GM04503 (cell line): ENCODE results near the gene NGRN.

ENCODE experiments used
- DNase-seq: peaks from one replicate; pipeline ENCODE4 v3.0.0-alpha.2; 2012; ENCODE audit warnings: low read depth

The NGRN gene

GRCh38 chr15:90318591-90318990 is 53.1 kb downstream of the NGRN start:
- no peak for DNase-seq

DNA sequence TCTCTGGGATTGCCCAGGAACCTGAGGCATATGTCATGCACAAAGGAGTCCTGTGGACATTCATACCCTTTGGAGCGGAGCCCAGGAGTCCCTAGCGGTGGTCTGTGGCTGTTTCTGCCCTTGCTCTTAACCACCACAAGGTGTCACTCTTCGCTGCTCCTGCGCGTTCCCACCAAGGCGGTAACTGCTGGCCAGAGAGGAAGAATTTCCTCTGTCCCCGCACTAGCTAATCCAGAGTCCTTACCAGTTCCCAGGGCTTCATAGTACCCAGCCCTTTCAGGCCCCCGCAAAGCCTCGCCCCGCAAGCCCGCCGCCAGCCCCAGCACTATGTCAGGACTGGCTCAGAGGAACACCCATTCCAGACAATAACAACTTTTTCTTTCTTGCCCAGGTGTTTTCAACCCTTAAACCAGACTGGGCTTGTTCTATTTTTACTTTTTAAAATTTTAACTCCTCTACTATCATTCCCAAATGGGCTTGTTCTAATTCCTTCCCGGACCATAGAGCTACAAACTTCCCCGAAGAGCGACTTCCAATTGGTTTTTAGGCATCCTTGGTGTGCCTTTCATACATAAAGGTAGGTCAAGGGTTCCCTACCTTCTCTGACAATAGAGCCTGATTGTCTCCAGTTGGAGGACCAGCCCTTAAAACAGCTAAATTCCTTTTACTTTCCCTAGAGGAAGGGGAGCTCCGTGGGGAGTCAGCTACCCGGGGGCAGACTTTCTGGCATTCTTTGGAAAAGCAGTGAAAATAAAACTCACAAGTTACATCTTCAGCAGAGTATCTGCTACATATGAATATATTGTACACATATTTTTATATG is 54.8 kb downstream of the NGRN start:
- DNase-seq: peak; percentile 49

GRCh38 chr15:90320885-90321278 is 55.4 kb downstream of the NGRN start:
- no peak for DNase-seq
